Kidney (tissue), 14 donors: Measurements from ENCODE around the gene KCNN1. TPM values are rescaled to one million over a fixed set of nuclear protein-coding genes. Genes with fewer than 3 reads are reported as not detected.

Experiments used
- DNase-seq, 5 donors: peaks; one replicate each; pipeline ENCODE4 v3.0.0-alpha.2; 2013 to 2020
- FAIRE-seq: peaks from 2 replicates; lab custom pipeline; 2012; peaks lifted over from hg19 to GRCh38; lab: Jason Lieb, UNC
- H3K27ac ChIP-seq, 2 donors: one replicate each; pipeline ENCODE4 v1.7.0; 2013; ENCODE audit warnings: low read depth in 2 of 2, low read length in 2 of 2, inconsistent platforms in 1 of 2
- H3K27me3 ChIP-seq: one replicate; pipeline ENCODE4 v1.7.1; 2013; ENCODE audit warnings: low read length, inconsistent platforms; ENCODE audit not compliant: control insufficient read depth, insufficient read depth
- H3K36me3 ChIP-seq, 3 donors: one replicate each; pipeline versions ENCODE4 v1.7.0 to v1.7.1; 2013; ENCODE audit warnings: low read length in 3 of 3, control low read depth in 1 of 3, inconsistent platforms in 1 of 3; ENCODE audit not compliant: insufficient read depth in 3 of 3, control insufficient read depth in 2 of 3
- H3K4me1 ChIP-seq, 3 donors: one replicate each; pipeline versions ENCODE4 v1.7.0 to v1.7.1; 2013; ENCODE audit warnings: low read length in 3 of 3, inconsistent platforms in 1 of 3, low read depth in 1 of 3; ENCODE audit not compliant: control insufficient read depth in 2 of 3, insufficient read depth in 2 of 3
- H3K4me3 ChIP-seq, 3 donors: one replicate each; pipeline versions ENCODE4 v1.7.0 to v1.8.1; 2013; ENCODE audit warnings: low read length in 3 of 3, control low read depth in 1 of 3, inconsistent platforms in 1 of 3
- H3K9ac ChIP-seq, 3 donors: one replicate each; pipeline versions ENCODE4 v1.7.0 to v1.7.1; 2013; ENCODE audit warnings: low read length in 3 of 3, control low read depth in 1 of 3, inconsistent platforms in 1 of 3
- H3K9me3 ChIP-seq, 3 donors: one replicate each; pipeline versions ENCODE4 v1.7.0 to v1.7.1; 2013; ENCODE audit warnings: low read length in 3 of 3, control low read depth in 1 of 3, inconsistent platforms in 1 of 3; ENCODE audit not compliant: control insufficient read depth in 2 of 3, insufficient read depth in 1 of 3
- intact Hi-C: fragments of 100-400 bp; cut with DNase I; formaldehyde crosslinking; loops from one replicate; pipeline ENCODE4 v1.11.1; 2022
- polyA plus RNA-seq: library from polyadenylated mRNA; stranded (reverse); fragments of 350-450 nt; fragmentation: Illumina TruSeq; extraction: RNeasy Lipid Tissue Mini Kit (QIAGEN cat#74804); gene quantifications from one replicate; pipeline ENCODE4 v1.2.3, GENCODE V29; 2014; ENCODE audit warnings: low read depth, low replicate concordance; ENCODE audit not compliant: insufficient read depth
- total RNA-seq: library from RNA; stranded (reverse); fragmentation: NEBNext Ultra II Directional; extraction: Animal tissue kit (Norgen Biotek cat#: 25700); gene quantifications from one replicate; pipeline ENCODE4 v1.2.1, GENCODE V29; 2021
- TF ChIP-seq, protein P1 (sequence below): IDR thresholded peaks from 3 replicates; pipeline ENCODE4 v1.5.1; 2012; ENCODE audit warnings: mild to moderate bottlenecking, moderate library complexity, borderline replicate concordance; ENCODE audit not compliant: insufficient read depth; ENCODE audit errors: extremely low read depth
- donor health status: control.
- donor health status: control.
- donor health status: control.
- donor health status: control.
- donor health status: control.
- donor health status: DM: yes; HTN: yes; CAD: no.
- donor health status: Normal renal cell carcinoma (clear cell type).

KCNN1 gene
- total and polyA plus RNA-seq, 2 donors from 2014 or later = 0.19 to 0.37 TPM

DNA sequence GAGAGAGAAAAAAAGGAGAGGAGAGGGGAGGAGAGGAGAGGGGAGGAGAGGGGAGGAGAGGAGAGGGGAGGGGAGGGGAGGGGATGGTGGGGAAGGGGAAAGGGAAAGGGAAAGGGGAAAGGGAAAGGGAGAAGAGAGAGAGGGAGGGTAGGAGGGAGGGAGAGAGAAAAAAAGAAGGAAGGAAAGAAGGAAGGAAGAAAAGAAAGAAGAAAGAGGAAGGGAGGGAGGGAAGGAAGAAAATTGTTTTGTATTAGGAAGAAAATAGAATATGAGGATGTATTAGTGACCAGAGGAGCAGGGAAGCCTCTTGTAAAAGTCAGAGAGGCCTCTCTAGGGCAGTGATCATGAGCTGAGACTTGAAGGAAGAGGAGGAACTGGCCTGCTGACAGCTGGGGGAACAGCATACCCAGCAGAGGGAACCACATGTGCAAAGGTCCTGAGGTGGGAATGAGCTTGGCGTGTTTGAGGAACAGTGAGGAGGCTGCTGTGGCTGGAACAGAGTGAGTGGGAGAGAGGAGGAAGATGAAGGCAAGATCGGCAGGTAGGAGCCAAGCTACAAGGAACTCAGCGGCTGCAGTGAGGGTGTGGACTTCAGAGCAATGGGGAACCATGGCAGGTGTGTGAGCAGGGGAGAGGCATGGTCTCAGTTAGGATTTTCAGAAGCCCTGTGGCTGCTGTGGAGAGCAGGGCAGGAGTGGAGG is 9.6 kb upstream of the KCNN1 start:
- intact Hi-C loops = no loop called here
- Histone ChIP-seq H3K4me3 (no peak overlapping the region), H3K27me3 (peaks cover 4% of the 10 kb centered on the region), H3K9ac (no peak overlapping the region), H3K9me3 (no peaks in the 10 kb centered on the region), H3K36me3 (no peaks in the 10 kb centered on the region), H3K27ac (no peak overlapping the region), H3K4me1 (peaks cover 0 to 2% (median 0%) of the 10 kb centered on the region in 3 donors)
- FAIRE-seq (no peak), DNase-seq (no peak)
- TF ChIP-seq, protein P1, sequence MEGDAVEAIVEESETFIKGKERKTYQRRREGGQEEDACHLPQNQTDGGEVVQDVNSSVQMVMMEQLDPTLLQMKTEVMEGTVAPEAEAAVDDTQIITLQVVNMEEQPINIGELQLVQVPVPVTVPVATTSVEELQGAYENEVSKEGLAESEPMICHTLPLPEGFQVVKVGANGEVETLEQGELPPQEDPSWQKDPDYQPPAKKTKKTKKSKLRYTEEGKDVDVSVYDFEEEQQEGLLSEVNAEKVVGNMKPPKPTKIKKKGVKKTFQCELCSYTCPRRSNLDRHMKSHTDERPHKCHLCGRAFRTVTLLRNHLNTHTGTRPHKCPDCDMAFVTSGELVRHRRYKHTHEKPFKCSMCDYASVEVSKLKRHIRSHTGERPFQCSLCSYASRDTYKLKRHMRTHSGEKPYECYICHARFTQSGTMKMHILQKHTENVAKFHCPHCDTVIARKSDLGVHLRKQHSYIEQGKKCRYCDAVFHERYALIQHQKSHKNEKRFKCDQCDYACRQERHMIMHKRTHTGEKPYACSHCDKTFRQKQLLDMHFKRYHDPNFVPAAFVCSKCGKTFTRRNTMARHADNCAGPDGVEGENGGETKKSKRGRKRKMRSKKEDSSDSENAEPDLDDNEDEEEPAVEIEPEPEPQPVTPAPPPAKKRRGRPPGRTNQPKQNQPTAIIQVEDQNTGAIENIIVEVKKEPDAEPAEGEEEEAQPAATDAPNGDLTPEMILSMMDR = no peak

DNA sequence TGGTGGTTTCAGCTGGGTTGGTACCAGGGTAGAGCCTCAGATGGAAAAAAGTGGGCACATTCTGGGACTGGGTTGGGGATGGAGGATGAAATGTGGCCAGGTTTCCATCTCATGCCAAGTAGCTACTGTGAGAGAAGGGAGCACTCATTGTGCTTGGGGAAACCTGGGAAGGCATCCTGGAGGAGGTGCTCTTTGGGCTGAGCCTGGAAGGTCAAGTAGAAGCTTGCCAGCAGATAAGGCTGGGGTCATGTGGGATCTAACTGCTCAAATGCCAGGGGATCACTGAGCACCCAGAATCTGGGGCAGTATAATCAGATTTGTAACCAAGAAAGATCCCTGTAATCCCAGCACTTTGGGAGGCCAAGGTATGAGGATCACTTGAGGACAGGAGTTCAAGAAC is 9.0 kb upstream of the KCNN1 start:
- peaks cover 4% of the 10 kb centered on the region for H3K27me3 ChIP-seq
- no peak for DNase-seq
- intact Hi-C loops = no loop called here

DNA sequence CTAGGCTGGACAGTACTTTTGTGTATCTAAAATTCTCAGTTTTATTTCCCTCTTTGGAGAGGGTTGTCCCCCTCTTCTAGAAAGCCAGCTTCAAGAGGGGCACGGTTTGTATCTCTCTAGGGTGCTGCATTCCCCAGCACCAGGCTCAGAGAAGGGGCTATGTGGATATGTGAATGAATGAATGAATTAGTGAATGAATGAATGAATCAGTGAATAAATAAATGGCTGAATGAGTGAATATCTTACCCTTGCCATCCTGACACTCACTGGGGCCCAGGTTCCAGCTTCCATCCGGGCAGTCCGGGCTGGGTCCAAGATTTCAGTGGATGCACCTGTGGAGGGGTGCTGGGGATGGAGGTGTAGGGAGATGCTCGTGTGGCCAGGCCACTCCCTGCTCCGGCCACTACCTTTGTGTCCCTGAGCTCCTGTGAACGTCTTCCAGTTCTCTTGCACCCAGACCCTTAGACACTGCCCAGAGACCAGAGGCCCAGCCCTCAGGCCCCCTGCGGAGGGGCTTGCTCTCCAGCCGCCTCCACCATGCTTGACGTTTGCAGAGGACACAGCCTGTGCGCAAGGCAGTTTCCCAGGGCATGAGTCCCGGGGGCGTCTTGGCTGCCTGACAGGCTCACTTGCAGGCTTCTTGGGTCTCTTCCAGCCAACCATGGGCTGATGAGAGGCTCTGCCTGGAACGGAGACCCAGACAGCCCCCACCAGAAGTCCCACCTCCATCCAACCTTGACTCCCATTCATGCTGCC is 2.8 kb upstream of the KCNN1 start:
- no peaks in the 10 kb centered on the region for H3K27me3 ChIP-seq
- FAIRE-seq (no peak), DNase-seq (no peak)
- TF ChIP-seq, protein P1 = no peak
- intact Hi-C loops = no loop called here
- no peak overlapping the region for H3K27ac ChIP-seq
- no peak overlapping the region for H3K9ac ChIP-seq
- no peaks in the 10 kb centered on the region for H3K36me3 ChIP-seq
- peaks cover 0 to 4% (median 0%) of the 10 kb centered on the region in 3 donors for H3K4me1 ChIP-seq
- H3K4me3 ChIP-seq = no peak overlapping the region
- no peaks in the 10 kb centered on the region for H3K9me3 ChIP-seq

More for the DNA sequence above, 9.0 kb upstream of the KCNN1 start:
- Histone ChIP-seq H3K4me3 (no peak overlapping the region), H3K9me3 (no peaks in the 10 kb centered on the region), H3K36me3 (no peaks in the 10 kb centered on the region), H3K27ac (no peak overlapping the region), H3K4me1 (no peaks in the 10 kb centered on the region), H3K9ac (no peak overlapping the region)
- TF ChIP-seq, protein P1 = no peak
- no peak for FAIRE-seq
